Loucy (cell line): ENCODE results near the gene GTF2A1L.

Experiments
- H2AFZ ChIP-seq: fragments of 200-600 bp; sonication (generic); 2 replicates; pipeline ENCODE4 v1.6.0; 2016; ENCODE audit warnings: antibody characterized with exemption, mild to moderate bottlenecking, low read length, moderate library complexity
- H3F3A ChIP-seq: fragments of 200-600 bp; 2 replicates; pipeline ENCODE4 v1.6.0; 2016; ENCODE audit warnings: antibody characterized with exemption, low read depth, mild to moderate bottlenecking
- H3K27me3 ChIP-seq: fragments of 200-600 bp; sonication (generic); 2 replicates; pipeline ENCODE4 v1.6.1; 2014; ENCODE audit warnings: low read length, mild to moderate bottlenecking; ENCODE audit not compliant: insufficient read depth, poor library complexity, severe bottlenecking
- H3K36me3 ChIP-seq: fragments of 200-600 bp; sonication (generic); 2 replicates; pipeline ENCODE4 v1.6.1; 2016; ENCODE audit warnings: low read length; ENCODE audit not compliant: insufficient read depth
- H3K4me1 ChIP-seq: fragments of 200-600 bp; sonication (generic); 2 replicates; pipeline ENCODE4 v1.5.1; 2014; ENCODE audit warnings: low read length, mild to moderate bottlenecking; ENCODE audit not compliant: insufficient read depth, poor library complexity, severe bottlenecking
- H3K4me2 ChIP-seq: fragments of 200-600 bp; sonication (generic); 2 replicates; pipeline ENCODE4 v1.6.0; 2014; ENCODE audit warnings: antibody characterized with exemption, low read length, low read depth, mild to moderate bottlenecking; ENCODE audit not compliant: poor library complexity, severe bottlenecking
- H3K4me3 ChIP-seq: fragments of 200-600 bp; sonication (generic); 2 replicates; pipeline ENCODE4 v1.5.1; 2014; ENCODE audit warnings: low read length, mild to moderate bottlenecking, mixed read lengths; ENCODE audit not compliant: poor library complexity, severe bottlenecking
- H3K79me2 ChIP-seq: fragments of 200-600 bp; sonication (generic); 2 replicates; pipeline ENCODE4 v1.6.1; 2014; ENCODE audit warnings: low read length; ENCODE audit not compliant: insufficient read depth
- H3K9ac ChIP-seq: fragments of 200-600 bp; sonication (generic); 2 replicates; pipeline ENCODE4 v1.6.0; 2014; ENCODE audit warnings: mild to moderate bottlenecking, low read depth, low read length, moderate library complexity; ENCODE audit not compliant: poor library complexity, severe bottlenecking
- H3K9me2 ChIP-seq: fragments of 200-600 bp; sonication (generic); replicated peaks from 2 replicates; pipeline ENCODE4 v1.6.1; 2016; ENCODE audit warnings: low read depth, low read length, mixed read lengths
- H3K9me3 ChIP-seq: fragments of 200-600 bp; sonication (generic); 2 replicates; pipeline ENCODE4 v1.6.1; 2014; ENCODE audit warnings: mild to moderate bottlenecking, antibody characterized with exemption, low read length, low read depth; ENCODE audit not compliant: insufficient read depth
- H4K20me1 ChIP-seq: fragments of 200-600 bp; sonication (generic); 2 replicates; pipeline ENCODE4 v1.6.0; 2014; ENCODE audit warnings: antibody characterized with exemption, low read length, mild to moderate bottlenecking; ENCODE audit not compliant: insufficient read depth, poor library complexity, severe bottlenecking
- EZH2phosphoT487 ChIP-seq: fragments of 200-600 bp; IDR thresholded peaks from 2 replicates; pipeline ENCODE4 v1.6.1; 2018; ENCODE audit warnings: antibody characterized with exemption, mild to moderate bottlenecking, moderate library complexity, borderline replicate concordance
- TF ChIP-seq, protein P1 (sequence below): fragments of 200-600 bp; sonication (generic); conservative IDR thresholded peaks from 2 replicates; pipeline ENCODE4 v1.5.1; 2014; ENCODE audit warnings: mild to moderate bottlenecking, antibody characterized with exemption, low read length

Gene GTF2A1L

DNA sequence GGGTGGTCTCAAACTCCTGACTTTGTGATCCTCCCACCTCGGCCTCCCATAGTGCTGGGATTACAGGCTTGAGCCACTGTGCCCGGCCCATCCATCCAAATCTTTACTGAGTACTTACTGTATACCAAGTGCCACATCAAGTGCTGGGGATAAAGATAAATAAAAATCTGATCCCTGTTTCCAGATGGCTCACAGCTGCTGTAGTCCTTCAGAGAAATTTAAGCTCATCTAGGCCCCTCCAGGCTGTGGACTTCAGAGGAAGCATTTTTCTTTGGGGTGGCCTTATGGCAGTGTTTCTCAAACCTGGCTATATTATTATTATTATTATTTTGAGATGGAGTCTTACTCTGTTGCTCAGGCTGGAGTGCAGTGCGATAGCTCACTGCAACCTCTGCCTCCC lies 33.7 kb upstream of the GTF2A1L start:
- H3K4me3 ChIP-seq = no peak overlapping the region
- H3F3A ChIP-seq = no peaks in the 10 kb centered on the region
- H3K9me2 ChIP-seq = no peaks in the 10 kb centered on the region
- H3K9ac ChIP-seq = no peak overlapping the region
- no peaks in the 10 kb centered on the region for H3K36me3 ChIP-seq
- no peak for TF ChIP-seq EZH2phosphoT487
- TF ChIP-seq, protein P1, sequence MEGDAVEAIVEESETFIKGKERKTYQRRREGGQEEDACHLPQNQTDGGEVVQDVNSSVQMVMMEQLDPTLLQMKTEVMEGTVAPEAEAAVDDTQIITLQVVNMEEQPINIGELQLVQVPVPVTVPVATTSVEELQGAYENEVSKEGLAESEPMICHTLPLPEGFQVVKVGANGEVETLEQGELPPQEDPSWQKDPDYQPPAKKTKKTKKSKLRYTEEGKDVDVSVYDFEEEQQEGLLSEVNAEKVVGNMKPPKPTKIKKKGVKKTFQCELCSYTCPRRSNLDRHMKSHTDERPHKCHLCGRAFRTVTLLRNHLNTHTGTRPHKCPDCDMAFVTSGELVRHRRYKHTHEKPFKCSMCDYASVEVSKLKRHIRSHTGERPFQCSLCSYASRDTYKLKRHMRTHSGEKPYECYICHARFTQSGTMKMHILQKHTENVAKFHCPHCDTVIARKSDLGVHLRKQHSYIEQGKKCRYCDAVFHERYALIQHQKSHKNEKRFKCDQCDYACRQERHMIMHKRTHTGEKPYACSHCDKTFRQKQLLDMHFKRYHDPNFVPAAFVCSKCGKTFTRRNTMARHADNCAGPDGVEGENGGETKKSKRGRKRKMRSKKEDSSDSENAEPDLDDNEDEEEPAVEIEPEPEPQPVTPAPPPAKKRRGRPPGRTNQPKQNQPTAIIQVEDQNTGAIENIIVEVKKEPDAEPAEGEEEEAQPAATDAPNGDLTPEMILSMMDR = no peak
- H4K20me1 ChIP-seq = no peaks in the 10 kb centered on the region
- H3K79me2 ChIP-seq = no peaks in the 10 kb centered on the region
- no peak overlapping the region for H3K4me2 ChIP-seq
- H3K9me3 ChIP-seq = no peaks in the 10 kb centered on the region
- no peaks in the 10 kb centered on the region for H3K4me1 ChIP-seq
- H3K27me3 ChIP-seq = no peaks in the 10 kb centered on the region
- H2AFZ ChIP-seq = no peak overlapping the region

DNA sequence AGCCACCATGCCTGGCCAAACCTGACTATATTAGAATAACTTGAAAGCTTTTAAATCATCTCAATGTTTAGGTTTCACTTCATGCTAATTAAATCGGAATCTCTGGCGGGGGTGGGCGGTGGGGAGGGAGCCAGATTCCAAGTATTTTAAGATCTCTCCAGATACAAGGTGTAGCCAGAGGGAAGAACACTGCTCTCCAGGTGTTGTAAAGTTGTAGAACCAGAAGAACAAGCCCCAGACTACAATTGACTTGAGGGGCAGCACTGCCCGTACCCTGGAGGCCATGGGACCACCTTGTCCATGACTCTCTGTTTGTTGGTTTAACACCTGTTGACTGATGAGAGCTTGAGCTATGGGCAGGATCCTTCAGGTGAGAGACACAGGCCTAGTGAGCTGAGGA lies 33.1 kb upstream of the GTF2A1L start:
- Histone ChIP-seq H3K4me3 (no peak overlapping the region), H2AFZ (no peak overlapping the region), H3K9me2 (no peaks in the 10 kb centered on the region), H4K20me1 (no peaks in the 10 kb centered on the region), H3F3A (no peaks in the 10 kb centered on the region), H3K79me2 (no peaks in the 10 kb centered on the region), H3K36me3 (no peaks in the 10 kb centered on the region), H3K27me3 (no peaks in the 10 kb centered on the region), H3K4me1 (no peaks in the 10 kb centered on the region), H3K9me3 (no peaks in the 10 kb centered on the region), H3K9ac (no peak overlapping the region), H3K4me2 (no peak overlapping the region)
- no peak for TF ChIP-seq EZH2phosphoT487
- TF ChIP-seq, protein P1 = no peak

DNA sequence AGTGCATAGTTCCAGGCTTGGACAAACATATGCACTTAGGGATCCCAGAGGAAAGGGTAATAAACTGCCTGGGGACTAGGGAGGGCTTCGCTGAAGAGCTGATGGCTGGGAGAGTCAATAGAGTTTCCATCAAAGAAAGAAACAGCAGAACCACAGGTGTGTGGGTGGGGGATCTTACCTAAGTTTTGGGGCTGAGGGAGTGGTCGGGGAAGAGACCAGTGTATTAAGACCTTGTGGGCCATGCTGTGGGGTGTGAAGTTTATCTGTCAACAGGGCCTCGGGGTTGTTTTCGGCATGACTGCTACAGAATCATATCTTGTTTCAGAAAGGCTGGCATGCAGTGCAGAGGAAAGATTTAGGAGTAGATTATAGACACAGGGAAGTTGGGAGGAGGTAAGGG lies 31.2 kb upstream of the GTF2A1L start:
- H3K4me1 ChIP-seq = no peaks in the 10 kb centered on the region
- no peak overlapping the region for H3K9ac ChIP-seq
- no peak overlapping the region for H3K4me2 ChIP-seq
- H3K9me2 ChIP-seq = no peaks in the 10 kb centered on the region
- no peak for TF ChIP-seq EZH2phosphoT487
- TF ChIP-seq, protein P1 = no peak
- no peak overlapping the region for H3K4me3 ChIP-seq
- H4K20me1 ChIP-seq = no peaks in the 10 kb centered on the region
- H3K27me3 ChIP-seq = no peaks in the 10 kb centered on the region
- no peak overlapping the region for H2AFZ ChIP-seq
- H3K79me2 ChIP-seq = no peaks in the 10 kb centered on the region
- H3K36me3 ChIP-seq = no peaks in the 10 kb centered on the region
- H3F3A ChIP-seq = no peaks in the 10 kb centered on the region
- H3K9me3 ChIP-seq = no peaks in the 10 kb centered on the region
